K562 (cell line): ENCODE results near the gene AGRP. TPM values are rescaled to one million over a fixed set of nuclear protein-coding genes. Genes with fewer than 3 reads are reported as not detected.

Experiments
- ATAC-seq: fragments of 200-7000 bp; cut with Tn5 transposase; 3 replicates; pipeline ENCODE4 v1.9.1; 2020; ENCODE audit warnings: moderate library complexity
- BruUV-seq: library from RNA; stranded (reverse); fragments of 400-500 nt; replicated peaks from 2 replicates; lab custom pipeline; 2021; lab: Mats Ljungman, UMichigan
- CTCF ChIA-PET: fragments of 300-600 bp; formaldehyde crosslinking; extraction: SDS; loops from one replicate; lab custom pipeline; 2021; ENCODE audit warnings: low intra/inter-chr PET ratio; lab: Yijun Ruan, JAX
- POLR2A ChIA-PET: fragments of 300-600, 350-650 bp; sonication (Branson Sonifier 250); formaldehyde crosslinking; extraction: SDS; loops from one replicate; lab custom pipeline; 2021; ENCODE audit warnings: antibody characterized with exemption, inconsistent platforms; lab: Yijun Ruan, JAX
- DNase-seq, 4 experiments: peaks; one replicate each; pipeline versions ENCODE4 v3.0.0 to v3.0.0-alpha.2; 2011 to 2018; ENCODE audit warnings: low spot score in 3 of 4, mixed read lengths in 3 of 4; ENCODE audit errors: extremely low read depth in 1 of 4
- FAIRE-seq: peaks from 2 replicates; lab custom pipeline; 2011; peaks lifted over from hg19 to GRCh38; lab: Jason Lieb, UNC
- H2AFZ ChIP-seq: 2 replicates; pipeline ENCODE4 v1.6.0; 2011; ENCODE audit warnings: low read depth, low read length, control low read depth, inconsistent platforms
- H3K27ac ChIP-seq: fragments of 200-600 bp; 3 replicates; pipeline ENCODE4 v1.8.0; 2011; ENCODE audit warnings: low read depth, mild to moderate bottlenecking, control low read depth, inconsistent platforms, low read length, moderate library complexity, mixed read lengths; ENCODE audit errors: extremely low read depth
- H3K27me3 ChIP-seq, 2 experiments: fragments of 300-600 bp in 1 of 2; 2 replicates in 1 of 2; 3 replicates in 1 of 2; pipeline versions ENCODE4 v1.6.0 to v1.8.0; 2011; ENCODE audit warnings: inconsistent platforms in 2 of 2, low read length in 2 of 2, mild to moderate bottlenecking in 1 of 2, mixed read lengths in 1 of 2, moderate library complexity in 1 of 2; ENCODE audit not compliant: control insufficient read depth in 2 of 2, insufficient read depth in 2 of 2
- H3K36me3 ChIP-seq: fragments of 300-600 bp; 3 replicates; pipeline ENCODE4 v1.8.0; 2011; ENCODE audit warnings: mild to moderate bottlenecking, low read length, inconsistent platforms; ENCODE audit not compliant: control insufficient read depth, insufficient read depth
- H3K4me1 ChIP-seq, 2 experiments: fragments of 200-600 bp in 1 of 2; replicated peaks in 1 of 2; 2 replicates in 1 of 2; 3 replicates in 1 of 2; pipeline versions ENCODE4 v1.5.1 to v1.8.0; 2011; ENCODE audit warnings: inconsistent platforms in 2 of 2, low read length in 2 of 2, mild to moderate bottlenecking in 1 of 2, mixed read lengths in 1 of 2, moderate library complexity in 1 of 2; ENCODE audit not compliant: control insufficient read depth in 2 of 2, insufficient read depth in 2 of 2
- H3K4me2 ChIP-seq: 2 replicates; pipeline ENCODE4 v1.6.1; 2011; ENCODE audit warnings: low read length, control low read depth, inconsistent platforms, mixed read lengths; ENCODE audit not compliant: insufficient read depth
- H3K4me3 ChIP-seq: fragments of 200-600 bp; sonication (generic), shearing (Covaris generic); 2 replicates; pipeline ENCODE4 v1.5.1; 2016; ENCODE audit warnings: control low read depth, inconsistent platforms
- H3K79me2 ChIP-seq: fragments of 200-600 bp; 3 replicates; pipeline ENCODE4 v1.8.0; 2011; ENCODE audit warnings: low read length, inconsistent platforms; ENCODE audit not compliant: control insufficient read depth, insufficient read depth
- H3K9ac ChIP-seq, 2 experiments: 2 replicates each; pipeline versions ENCODE4 v1.6.0 to v1.6.1; 2011; ENCODE audit warnings: low read depth in 2 of 2, low read length in 2 of 2, control low read depth in 1 of 2, inconsistent platforms in 1 of 2, mild to moderate bottlenecking in 1 of 2, mixed read lengths in 1 of 2; ENCODE audit not compliant: insufficient read depth in 1 of 2
- H3K9me1 ChIP-seq: one replicate; pipeline ENCODE4 v1.6.0; 2011; ENCODE audit warnings: inconsistent platforms, mild to moderate bottlenecking, low read length, moderate library complexity; ENCODE audit not compliant: control insufficient read depth, insufficient read depth
- H3K9me3 ChIP-seq: replicated peaks from 2 replicates; pipeline ENCODE4 v1.5.1; 2011; ENCODE audit warnings: low read depth, low read length, inconsistent platforms; ENCODE audit not compliant: control insufficient read depth, insufficient read depth
- H4K20me1 ChIP-seq: replicated peaks from 2 replicates; pipeline ENCODE4 v1.6.1; 2011; ENCODE audit warnings: low read length, inconsistent platforms, mixed read lengths; ENCODE audit not compliant: control insufficient read depth, insufficient read depth
- CHD4 ChIP-seq: fragments of 200-600 bp; sonication (generic); IDR thresholded peaks from 3 replicates; pipeline ENCODE4 v1.6.1; 2012; ENCODE audit warnings: low read depth, mild to moderate bottlenecking, mixed read lengths, low read length, inconsistent platforms; ENCODE audit not compliant: insufficient read depth, insufficient replicate concordance, poor library complexity, severe bottlenecking
- CREM ChIP-seq: IDR thresholded peaks from 2 replicates; pipeline ENCODE4 v1.6.1; 2014; ENCODE audit warnings: antibody characterized with exemption, low read depth
- EP300 ChIP-seq: IDR thresholded peaks from 2 replicates; pipeline ENCODE4 v1.6.1; 2012; ENCODE audit warnings: low read length, improper control_type of control experiment
- KDM1A ChIP-seq, 2 experiments: fragments of 450-650 bp; IDR thresholded peaks; 2 replicates each; pipeline ENCODE4 v1.6.1; 2016; ENCODE audit warnings: mild to moderate bottlenecking in 2 of 2
- L3MBTL2 ChIP-seq: fragments of 450-650 bp; IDR thresholded peaks from 2 replicates; pipeline ENCODE4 v1.6.1; 2016; ENCODE audit warnings: mild to moderate bottlenecking, moderate library complexity
- MYBL2 ChIP-seq, 2 experiments: fragments of 450-650 bp in 1 of 2; sonication (generic) in 1 of 2; formaldehyde crosslinking in 1 of 2; IDR thresholded peaks; 2 replicates each; pipeline versions ENCODE4 v1.6.1 to v1.8.1; 2017 to 2022; ENCODE audit warnings: borderline replicate concordance in 1 of 2, inconsistent platforms in 1 of 2, low read depth in 1 of 2, mild to moderate bottlenecking in 1 of 2, missing genetic modification reagents in 1 of 2, moderate library complexity in 1 of 2
- NELFE ChIP-seq: IDR thresholded peaks from 2 replicates; pipeline ENCODE4 v1.6.1; 2011; ENCODE audit warnings: mild to moderate bottlenecking; ENCODE audit not compliant: insufficient read depth, insufficient read length
- PTTG1 ChIP-seq: fragments of 450-650 bp; IDR thresholded peaks from 2 replicates; pipeline ENCODE4 v1.6.1; 2016; ENCODE audit warnings: low read depth, mild to moderate bottlenecking, missing genetic modification characterization, missing compliant biosample characterization
- SNIP1 ChIP-seq: fragments of 450-650 bp; IDR thresholded peaks from 2 replicates; pipeline ENCODE4 v1.7.1; 2017; ENCODE audit warnings: low read depth, mild to moderate bottlenecking
- TRIM28 ChIP-seq: fragments of 450-650 bp; IDR thresholded peaks from 2 replicates; pipeline ENCODE4 v1.6.1; 2017
- WGBS: fragments of 100-300 bp; shearing (Covaris generic); methylation state at CpG from one replicate; pipeline ENCODE4 v1.1.6; 2016; ENCODE audit warnings: low coverage, mixed read lengths; ENCODE audit not compliant: insufficient coverage; ENCODE audit errors: missing lambda C conversion rate; 5-methylcytosine and 5-hydroxymethylcytosine counted together
- in situ Hi-C: fragments of 300-500 bp; cut with MboI; formaldehyde crosslinking; loops from 4 replicates; pipeline ENCODE4 v1.15.0; 2018; ENCODE audit warnings: inconsistent platforms, mixed read lengths
- intact Hi-C: fragments of 100-400 bp; cut with micrococcal nuclease; formaldehyde crosslinking; loops from 2 replicates; pipeline ENCODE4 v1.14.2; 2022
- polyA plus RNA-seq, 8 experiments: library from polyadenylated mRNA; depleted of rRNA in 4 of 8; stranded (reverse) in 5 of 8; unstranded in 3 of 8; fragments of >200 nt; fragmentation: Nextera tagmentation in 2 of 8; fragmentation: Illumina TruSeq in 1 of 8; extraction: Ambion mirVana in 2 of 8; extraction: Trizol in 1 of 8; gene quantifications; 2 replicates each; pipeline versions ENCODE4 v1.2.1 to v1.2.3, GENCODE V29; 2011 to 2014; ENCODE audit warnings: inconsistent platforms in 1 of 8, missing spikeins in 1 of 8
- total RNA-seq, 7 experiments: library from RNA; depleted of rRNA in 6 of 7; stranded (reverse); fragments of >200 nt in 6 of 7; fragmentation: Illumina TruSeq in 2 of 7; extraction: Trizol in 2 of 7; gene quantifications; 2 replicates each; pipeline versions ENCODE4 v1.2.1 to v1.2.3, GENCODE V29; 2011 to 2021; ENCODE audit warnings: low replicate concordance in 1 of 7
- TF ChIP-seq, protein P1 (sequence below): fragments of 250-450 bp; sonication (Bioruptor Pico); IDR thresholded peaks from 2 replicates; pipeline ENCODE4 v1.8.0; 2022; ENCODE audit warnings: moderate library complexity, mild to moderate bottlenecking, inconsistent platforms

Gene AGRP
- total and polyA plus RNA-seq, 9 of the 15 experiments (the other 6 are each of a cell fraction or from before 2014, with no cell fraction given) = not detected

- no peak overlapping the region for H3K4me3 ChIP-seq
- peaks cover 64% of the 10 kb centered on the region for H4K20me1 ChIP-seq
- ChIA-PET POLR2A (interaction anchor here (0.6 to 1.5 kb wide), 4 partner anchors 8 to 176 kb away, joined by 3 to 5 read pairs (median 3); no protein-coding TSS in a partner anchor), CTCF (no interaction called here)
- peaks cover 24% of the 10 kb centered on the region for H3K9me1 ChIP-seq
- H3K36me3 ChIP-seq = peaks cover 36% of the 10 kb centered on the region; the same call in 2 of the 3 replicates
- peaks cover 30 to 48% of the 10 kb centered on the region in 2 experiments for H3K4me1 ChIP-seq
- BruUV-seq = no TSS peak
- ATAC-seq = no peak
- H3K9me3 ChIP-seq = no peaks in the 10 kb centered on the region
- FAIRE-seq = peak; percentile 32
- H2AFZ ChIP-seq = no peak overlapping the region
- 82% methylated on average over 6 of the region's 8 CpGs for WGBS
- H3K27me3 ChIP-seq = no peaks in the 10 kb centered on the region
- no peak for DNase-seq
- no peak for TF ChIP-seq SNIP1
- TF ChIP-seq CHD4 = no peak
- TF ChIP-seq, protein P1, sequence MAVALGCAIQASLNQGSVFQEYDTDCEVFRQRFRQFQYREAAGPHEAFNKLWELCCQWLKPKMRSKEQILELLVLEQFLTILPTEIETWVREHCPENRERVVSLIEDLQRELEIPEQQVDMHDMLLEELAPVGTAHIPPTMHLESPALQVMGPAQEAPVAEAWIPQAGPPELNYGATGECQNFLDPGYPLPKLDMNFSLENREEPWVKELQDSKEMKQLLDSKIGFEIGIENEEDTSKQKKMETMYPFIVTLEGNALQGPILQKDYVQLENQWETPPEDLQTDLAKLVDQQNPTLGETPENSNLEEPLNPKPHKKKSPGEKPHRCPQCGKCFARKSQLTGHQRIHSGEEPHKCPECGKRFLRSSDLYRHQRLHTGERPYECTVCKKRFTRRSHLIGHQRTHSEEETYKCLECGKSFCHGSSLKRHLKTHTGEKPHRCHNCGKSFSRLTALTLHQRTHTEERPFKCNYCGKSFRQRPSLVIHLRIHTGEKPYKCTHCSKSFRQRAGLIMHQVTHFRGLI = no peak
- TF ChIP-seq CREM = no peak
- TF ChIP-seq NELFE = no peak
- TF ChIP-seq EP300 = no peak
- TF ChIP-seq TRIM28 = no peak
- no peak for TF ChIP-seq KDM1A (IDR thresholded peaks at IDR 0.05)
- TF ChIP-seq PTTG1 (tag) = no peak
- no peak for TF ChIP-seq L3MBTL2
- TF ChIP-seq MYBL2 (IDR thresholded peaks at IDR 0.05; ENCODE audit: low read depth) = no peak
- TF ChIP-seq MYBL2 (CRISPR knock-in tag; IDR thresholded peaks at IDR 0.05; ENCODE audit: borderline replicate concordance) = no peak
- TF ChIP-seq, all 486 proteins: peak for 0
- in situ Hi-C loops (no loop called here), intact Hi-C loops (loop anchor here (10.0 kb wide), 1 partner anchor 507 kb away; no protein-coding TSS in a partner anchor)
- Histone ChIP-seq H3K9ac (peak overlapping the region in 1 of 2 experiments; percentile 28; a peak in 1 of 4 replicates), H3K4me2 (no peak overlapping the region), H3K79me2 (peaks cover 48% of the 10 kb centered on the region), H3K27ac (no peak overlapping the region; the same call in 2 of the 3 replicates)
Observed at GRCh38 chr16:67461600-67462278, 21.6 kb downstream of the AGRP start.
